ENCODE data around the gene ADAMTSL1.

ADAMTSL1 gene

GRCh38 chr9:18783909-18784308 lies 310.0 kb downstream of the ADAMTSL1 start:
- Mint-ChIP-seq H3K27me3 (ENCODE audit: low read depth, poor library complexity) (peaks cover 3% of the 10 kb centered on the region), H3K36me3 (ENCODE audit: low read depth) (no peaks in the 10 kb centered on the region), H3K27ac (no peak overlapping the region), H3K4me3 (no peak overlapping the region), H3K9me3 (no peaks in the 10 kb centered on the region), H3K4me1 (peaks cover 8% of the 10 kb centered on the region)
- TF ChIP-seq, protein P1, sequence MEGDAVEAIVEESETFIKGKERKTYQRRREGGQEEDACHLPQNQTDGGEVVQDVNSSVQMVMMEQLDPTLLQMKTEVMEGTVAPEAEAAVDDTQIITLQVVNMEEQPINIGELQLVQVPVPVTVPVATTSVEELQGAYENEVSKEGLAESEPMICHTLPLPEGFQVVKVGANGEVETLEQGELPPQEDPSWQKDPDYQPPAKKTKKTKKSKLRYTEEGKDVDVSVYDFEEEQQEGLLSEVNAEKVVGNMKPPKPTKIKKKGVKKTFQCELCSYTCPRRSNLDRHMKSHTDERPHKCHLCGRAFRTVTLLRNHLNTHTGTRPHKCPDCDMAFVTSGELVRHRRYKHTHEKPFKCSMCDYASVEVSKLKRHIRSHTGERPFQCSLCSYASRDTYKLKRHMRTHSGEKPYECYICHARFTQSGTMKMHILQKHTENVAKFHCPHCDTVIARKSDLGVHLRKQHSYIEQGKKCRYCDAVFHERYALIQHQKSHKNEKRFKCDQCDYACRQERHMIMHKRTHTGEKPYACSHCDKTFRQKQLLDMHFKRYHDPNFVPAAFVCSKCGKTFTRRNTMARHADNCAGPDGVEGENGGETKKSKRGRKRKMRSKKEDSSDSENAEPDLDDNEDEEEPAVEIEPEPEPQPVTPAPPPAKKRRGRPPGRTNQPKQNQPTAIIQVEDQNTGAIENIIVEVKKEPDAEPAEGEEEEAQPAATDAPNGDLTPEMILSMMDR (IDR thresholded peaks at IDR 0.05) = no peak
- DNase-seq = no peak

- Mint-ChIP-seq H3K4me3 (no peak overlapping the region), H3K4me1 (peaks cover 8% of the 10 kb centered on the region), H3K27me3 (ENCODE audit: low read depth, poor library complexity) (peaks cover 3% of the 10 kb centered on the region), H3K27ac (no peak overlapping the region), H3K9me3 (no peaks in the 10 kb centered on the region), H3K36me3 (ENCODE audit: low read depth) (no peaks in the 10 kb centered on the region)
- no peak for DNase-seq
- TF ChIP-seq, protein P1 (IDR thresholded peaks at IDR 0.05) = no peak
These were observed 311.7 kb downstream of the ADAMTSL1 start for GRCh38 chr9:18785604-18786003.

DNA sequence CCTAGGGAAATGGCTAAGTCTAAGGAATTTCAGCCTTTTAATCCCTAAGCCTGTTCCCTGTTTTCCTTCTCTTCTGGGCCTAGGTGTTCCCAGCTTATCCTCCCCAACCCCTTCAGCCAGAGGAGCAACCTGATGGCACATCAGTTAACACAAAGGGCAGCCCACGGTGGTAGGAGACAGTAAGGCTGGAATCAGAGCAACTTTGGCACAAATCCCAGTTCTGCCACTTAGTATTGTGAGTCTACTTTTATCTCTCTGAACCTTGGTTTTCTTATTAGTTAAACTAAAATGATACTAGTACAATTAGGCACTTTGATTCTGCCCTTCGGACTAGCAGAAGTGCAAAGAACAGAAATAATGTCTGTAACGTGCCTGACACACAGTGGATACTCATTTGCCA lies 312.2 kb downstream of the ADAMTSL1 start:
- TF ChIP-seq, protein P1 (IDR thresholded peaks at IDR 0.05) = no peak
- H3K4me1 Mint-ChIP-seq = peaks cover 7% of the 10 kb centered on the region
- no peak overlapping the region for H3K27ac Mint-ChIP-seq
- DNase-seq = no peak
- H3K9me3 Mint-ChIP-seq = no peaks in the 10 kb centered on the region
- no peaks in the 10 kb centered on the region for H3K36me3 Mint-ChIP-seq (ENCODE audit: low read depth)
- H3K27me3 Mint-ChIP-seq (ENCODE audit: low read depth, poor library complexity) = peaks cover 6% of the 10 kb centered on the region
- H3K4me3 Mint-ChIP-seq = no peak overlapping the region

DNA sequence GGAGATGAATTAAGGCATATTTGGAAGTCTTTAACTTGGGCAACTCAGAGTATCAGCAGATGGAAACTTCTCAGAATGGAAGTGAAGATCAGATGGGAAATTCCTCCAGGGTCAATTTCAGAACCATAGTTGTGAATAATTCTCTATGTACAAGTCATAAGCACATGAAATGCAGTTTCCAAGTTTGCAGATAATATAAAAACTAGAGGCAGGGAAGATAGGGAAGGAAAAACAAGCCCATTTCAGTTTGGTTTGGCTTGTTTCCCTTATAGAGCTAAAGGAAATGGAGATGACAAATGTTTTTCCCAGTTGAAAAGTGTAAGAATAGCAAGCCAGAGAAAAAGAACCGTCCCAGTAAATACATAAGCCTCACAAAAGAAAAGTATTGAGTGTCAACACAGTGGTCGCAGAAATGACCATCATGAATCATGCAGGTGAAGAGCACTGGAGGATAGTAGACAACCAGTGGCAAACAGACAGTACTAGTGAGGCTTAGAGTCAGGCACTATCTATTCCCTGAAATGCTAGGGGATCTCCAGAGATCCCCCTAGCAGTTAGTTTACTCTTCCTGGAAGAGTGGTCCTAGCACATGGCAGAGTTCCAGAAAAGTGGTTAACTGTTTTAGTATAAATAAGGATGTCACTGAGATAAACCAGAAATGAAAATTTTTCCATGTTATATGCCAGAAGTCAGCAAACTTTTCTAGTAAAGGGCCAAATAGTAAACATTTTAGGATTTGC lies 313.1 kb downstream of the ADAMTSL1 start:
- no peaks in the 10 kb centered on the region for H3K36me3 Mint-ChIP-seq (ENCODE audit: low read depth)
- peaks cover 13% of the 10 kb centered on the region for H3K27me3 Mint-ChIP-seq (ENCODE audit: low read depth, poor library complexity)
- no peak for DNase-seq
- H3K4me1 Mint-ChIP-seq = peaks cover 5% of the 10 kb centered on the region
- H3K9me3 Mint-ChIP-seq = no peaks in the 10 kb centered on the region
- no peak overlapping the region for H3K27ac Mint-ChIP-seq
- H3K4me3 Mint-ChIP-seq = no peak overlapping the region
- TF ChIP-seq, protein P1 (IDR thresholded peaks at IDR 0.05) = no peak

- DNase-seq = no peak
- H3K36me3 Mint-ChIP-seq (ENCODE audit: low read depth) = no peaks in the 10 kb centered on the region
- H3K27me3 Mint-ChIP-seq (ENCODE audit: low read depth, poor library complexity) = peaks cover 13% of the 10 kb centered on the region
- no peak overlapping the region for H3K27ac Mint-ChIP-seq
- H3K9me3 Mint-ChIP-seq = no peaks in the 10 kb centered on the region
- H3K4me3 Mint-ChIP-seq = no peak overlapping the region
- peaks cover 5% of the 10 kb centered on the region for H3K4me1 Mint-ChIP-seq
- TF ChIP-seq, protein P1 (IDR thresholded peaks at IDR 0.05) = no peak
These were observed 314.3 kb downstream of the ADAMTSL1 start for GRCh38 chr9:18788256-18788655.

GRCh38 chr9:18791074-18791473 lies 317.1 kb downstream of the ADAMTSL1 start:
- Mint-ChIP-seq H3K27me3 (ENCODE audit: low read depth, poor library complexity) (peaks cover 16% of the 10 kb centered on the region), H3K4me3 (no peak overlapping the region), H3K9me3 (no peaks in the 10 kb centered on the region), H3K36me3 (ENCODE audit: low read depth) (no peaks in the 10 kb centered on the region), H3K4me1 (peaks cover 5% of the 10 kb centered on the region), H3K27ac (no peak overlapping the region)
- peak; percentile 66 for DNase-seq
- TF ChIP-seq, protein P1 (IDR thresholded peaks at IDR 0.05) = peak; percentile 72
